NB4 (cell line): ENCODE data around the gene SERINC3.

ENCODE experiments used
- CTCF ChIP-seq: IDR thresholded peaks from one replicate; pipeline ENCODE4 v1.5.1; 2012; ENCODE audit warnings: low read depth, low read length
- POLR2A ChIP-seq: IDR thresholded peaks from 2 replicates; pipeline ENCODE4 v1.6.1; 2011; ENCODE audit warnings: mild to moderate bottlenecking; ENCODE audit not compliant: insufficient read length; ENCODE audit errors: extremely low read depth

DNA sequence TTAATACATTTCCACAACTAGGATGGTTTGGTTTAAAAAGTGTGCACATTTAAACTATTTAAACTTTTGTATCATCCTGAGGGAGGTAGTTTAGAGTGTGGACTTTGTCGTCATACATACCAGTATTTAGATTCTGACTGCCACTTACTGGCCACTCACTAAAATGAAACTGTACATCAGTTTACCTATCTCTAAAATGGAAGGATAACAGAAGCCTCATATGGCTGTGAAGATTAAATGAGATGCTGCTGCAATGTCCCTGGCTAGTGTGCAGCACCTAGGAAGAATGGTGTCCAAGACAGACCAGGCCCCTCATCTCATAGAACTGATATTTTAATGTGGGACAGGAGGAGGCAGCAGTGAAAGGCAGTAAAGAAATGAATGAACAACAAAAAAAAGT lies 48.5 kb upstream of the SERINC3 start:
- no peak for TF ChIP-seq CTCF
- no peak for TF ChIP-seq POLR2A
